Endothelial cell of umbilical vein (primary cell): ENCODE results near the gene FKBP7. TPM values are rescaled to one million over a fixed set of nuclear protein-coding genes. Genes with fewer than 3 reads are reported as not detected.
"Not testable (repeated sequence)": the region's sequence is repeated elsewhere in the genome, so short reads cannot be mapped to it uniquely, and the experiment has no call there.

ENCODE experiments used
- BruUV-seq: library from RNA; stranded (reverse); fragments of 400-500 nt; replicated peaks from 2 replicates; lab custom pipeline; 2021; lab: Mats Ljungman, UMichigan
- CTCF ChIA-PET: fragments of 300-600, 350-600 bp; sonication (Branson Sonifier 250); formaldehyde crosslinking; loops from one replicate; lab custom pipeline; 2021; ENCODE audit warnings: antibody characterized with exemption, inconsistent platforms; lab: Charles Lee
- POLR2A ChIA-PET: fragments of 300-600, 350-600 bp; sonication (Branson Sonifier 250); formaldehyde crosslinking; loops from one replicate; lab custom pipeline; 2021; ENCODE audit warnings: antibody characterized with exemption, inconsistent platforms; lab: Charles Lee
- DNase-seq: peaks from one replicate; pipeline ENCODE4 v3.0.0-alpha.2; 2011; ENCODE audit warnings: low read depth, low spot score
- FAIRE-seq: peaks from 2 replicates; lab custom pipeline; 2011; peaks lifted over from hg19 to GRCh38; lab: Jason Lieb, UNC
- H2AFZ ChIP-seq: 2 replicates; pipeline ENCODE4 v1.6.0; 2012; ENCODE audit warnings: low read depth, low read length, control low read depth, inconsistent platforms
- H3K27ac ChIP-seq: 2 replicates; pipeline ENCODE4 v1.5.1; 2011; ENCODE audit warnings: low read depth, mild to moderate bottlenecking, control low read depth, low read length, moderate library complexity; ENCODE audit not compliant: insufficient read depth
- H3K27me3 ChIP-seq, 2 experiments: 2 replicates each; pipeline versions ENCODE4 v1.6.0 to v1.6.1; 2011; ENCODE audit warnings: low read length in 2 of 2, mixed read lengths in 1 of 2; ENCODE audit not compliant: control insufficient read depth in 2 of 2, insufficient read depth in 2 of 2
- H3K36me3 ChIP-seq, 2 experiments: 2 replicates in 1 of 2; 3 replicates in 1 of 2; pipeline ENCODE4 v1.5.1; 2011; ENCODE audit warnings: low read length in 2 of 2, mild to moderate bottlenecking in 1 of 2, moderate library complexity in 1 of 2; ENCODE audit not compliant: control insufficient read depth in 2 of 2, insufficient read depth in 2 of 2; ENCODE audit errors: extremely low read depth in 1 of 2
- H3K4me1 ChIP-seq: 3 replicates; pipeline ENCODE4 v1.5.1; 2011; ENCODE audit warnings: mild to moderate bottlenecking, low read length; ENCODE audit not compliant: control insufficient read depth, insufficient read depth; ENCODE audit errors: extremely low read depth
- H3K4me2 ChIP-seq: 2 replicates; pipeline ENCODE4 v1.6.1; 2011; ENCODE audit warnings: low read length, control low read depth, mixed read lengths; ENCODE audit not compliant: insufficient read depth
- H3K4me3 ChIP-seq, 3 experiments: fragments of 200-600 bp in 1 of 3; sonication (generic), shearing (Covaris generic) in 1 of 3; replicated peaks in 1 of 3; 2 replicates each; pipeline ENCODE4 v1.5.1; 2011 to 2016; ENCODE audit warnings: control low read depth in 3 of 3, low read length in 3 of 3, mild to moderate bottlenecking in 2 of 3, inconsistent platforms in 1 of 3, low read depth in 1 of 3, moderate library complexity in 1 of 3; ENCODE audit not compliant: insufficient read depth in 1 of 3
- H3K79me2 ChIP-seq: 2 replicates; pipeline ENCODE4 v1.6.0; 2012; ENCODE audit warnings: low read length, inconsistent platforms; ENCODE audit not compliant: control insufficient read depth, insufficient read depth
- H3K9ac ChIP-seq: replicated peaks from 2 replicates; pipeline ENCODE3; 2011; ENCODE audit warnings: low read length, control low read depth; ENCODE audit not compliant: insufficient read depth; ENCODE audit errors: extremely low read depth
- H3K9me1 ChIP-seq: replicated peaks from 3 replicates; pipeline ENCODE4 v1.6.0; 2011; ENCODE audit warnings: mild to moderate bottlenecking, low read length; ENCODE audit not compliant: control insufficient read depth, insufficient read depth; ENCODE audit errors: extremely low read depth
- H3K9me3 ChIP-seq: replicated peaks from 2 replicates; pipeline ENCODE4 v1.5.1; 2012; ENCODE audit warnings: low read length, inconsistent platforms; ENCODE audit not compliant: control insufficient read depth, insufficient read depth
- H4K20me1 ChIP-seq: replicated peaks from 2 replicates; pipeline ENCODE3; 2011; ENCODE audit warnings: mild to moderate bottlenecking, low read length; ENCODE audit not compliant: control insufficient read depth, insufficient read depth; ENCODE audit errors: extremely low read depth
- CTCF ChIP-seq, 2 donors: IDR thresholded peaks; 1 replicate in 1 of 2; 2 replicates in 1 of 2; pipeline ENCODE4 v1.5.1; 2011; ENCODE audit warnings: low read length in 2 of 2, mild to moderate bottlenecking in 2 of 2, moderate library complexity in 2 of 2, control low read depth in 1 of 2, inconsistent platforms in 1 of 2, low read depth in 1 of 2; ENCODE audit not compliant: insufficient read depth in 1 of 2; ENCODE audit errors: extremely low read depth in 1 of 2
- FOS ChIP-seq: IDR thresholded peaks from 2 replicates; pipeline ENCODE4 v1.6.1; 2011; ENCODE audit warnings: mild to moderate bottlenecking, low read length, moderate library complexity, borderline replicate concordance; ENCODE audit not compliant: insufficient read depth
- MYC ChIP-seq: IDR thresholded peaks from one replicate; pipeline ENCODE4 v1.6.1; 2011; ENCODE audit warnings: mild to moderate bottlenecking, low read depth, low read length
- POLR2A ChIP-seq: IDR thresholded peaks from 2 replicates; pipeline ENCODE4 v1.6.1; 2012; ENCODE audit warnings: low read depth, mild to moderate bottlenecking, control low read depth, low read length
- POLR2AphosphoS5 ChIP-seq: IDR thresholded peaks from 2 replicates; pipeline ENCODE4 v1.6.1; 2012; ENCODE audit warnings: low read depth, mild to moderate bottlenecking, control low read depth, low read length, moderate library complexity; ENCODE audit not compliant: insufficient read depth
- dilution Hi-C: fragments of 300-500 bp; cut with MboI; formaldehyde crosslinking; loops from one replicate; pipeline ENCODE4 v1.15.0; 2019; ENCODE audit warnings: low sequenced_read_pairs; ENCODE audit not compliant: extremely low pct_ligation_motif_present
- intact Hi-C: fragments of 100-400 bp; cut with micrococcal nuclease; formaldehyde crosslinking; loops from one replicate; pipeline ENCODE4 v1.10.0; 2022
- polyA plus RNA-seq, 4 experiments: library from polyadenylated mRNA; depleted of rRNA in 3 of 4; stranded (reverse) in 3 of 4; unstranded in 1 of 4; fragments of >200 nt; gene quantifications; 2 replicates each; pipeline versions ENCODE4 v1.2.1 to v1.2.3, GENCODE V29; 2011 to 2012; ENCODE audit warnings: missing spikeins in 1 of 4
- total RNA-seq: library from RNA; stranded (reverse); gene quantifications from 2 replicates; pipeline ENCODE4 v1.2.3, GENCODE V29; 2021

FKBP7 gene
- total and polyA plus RNA-seq, 2 donors (not counting 3 experiments of a cell fraction or from before 2014, with no cell fraction given), result 11.2 to 20.5 TPM

GRCh38 chr2:178526256-178526655 lies 47.9 kb upstream of the FKBP7 start:
- no peak overlapping the region for H3K27ac ChIP-seq
- peaks cover 18% of the 10 kb centered on the region for H3K79me2 ChIP-seq
- no peak for TF ChIP-seq CTCF (IDR thresholded peaks at IDR 0.05; ENCODE audit: extremely low read depth in 1 of 2, insufficient read depth in 1 of 2, low read depth in 1 of 2, low read length in 2 of 2)
- no peak for TF ChIP-seq POLR2AphosphoS5
- TF ChIP-seq FOS, result no peak
- TF ChIP-seq MYC, result no peak
- TF ChIP-seq POLR2A, result no peak
- no peak overlapping the region for H3K4me2 ChIP-seq
- intact Hi-C loops (no loop called here), dilution Hi-C loops (no loop called here)
- no peaks in the 10 kb centered on the region for H3K36me3 ChIP-seq
- no peak overlapping the region for H2AFZ ChIP-seq
- H4K20me1 ChIP-seq, result no peaks in the 10 kb centered on the region
- H3K9me3 ChIP-seq, result no peaks in the 10 kb centered on the region
- DNase-seq (no peak), FAIRE-seq (no peak)
- ChIA-PET POLR2A (no interaction called here), CTCF (interaction anchor here (1.3 kb wide), 1 partner anchor 11 kb away, joined by 5 read pairs; no protein-coding TSS in a partner anchor)
- no peak overlapping the region for H3K4me3 ChIP-seq
- H3K4me1 ChIP-seq, result peaks cover 4% of the 10 kb centered on the region
- no TSS peak for BruUV-seq
- no peaks in the 10 kb centered on the region for H3K27me3 ChIP-seq
- H3K9ac ChIP-seq, result no peak overlapping the region
- no peaks in the 10 kb centered on the region for H3K9me1 ChIP-seq

- H3K4me2 ChIP-seq, H3K27ac ChIP-seq, H3K9me3 ChIP-seq, H3K36me3 ChIP-seq, H4K20me1 ChIP-seq, H3K4me1 ChIP-seq, POLR2A ChIA-PET, DNase-seq, H3K9me1 ChIP-seq, H3K27me3 ChIP-seq, intact Hi-C loops, H2AFZ ChIP-seq, dilution Hi-C loops, BruUV-seq, H3K4me3 ChIP-seq, H3K9ac ChIP-seq, FAIRE-seq: not testable (repeated sequence)
- peaks cover 18% of the 10 kb centered on the region for H3K79me2 ChIP-seq
- CTCF ChIA-PET, result interaction anchor here (1.3 kb wide), 1 partner anchor 12 kb away, joined by 5 read pairs; no protein-coding TSS in a partner anchor
Observed at GRCh38 chr2:178525460-178525859, 47.1 kb upstream of the FKBP7 start.

GRCh38 chr2:178525010-178525409 lies 46.6 kb upstream of the FKBP7 start:
- H3K4me1 ChIP-seq, result not testable (repeated sequence)

More at GRCh38 chr2:178525010-178525409, 46.6 kb upstream of the FKBP7 start:
- CTCF ChIA-PET, result interaction anchor here (1.3 kb wide), 1 partner anchor 12 kb away, joined by 5 read pairs; no protein-coding TSS in a partner anchor
- DNase-seq, dilution Hi-C loops, BruUV-seq, POLR2A ChIA-PET, H3K9ac ChIP-seq, H2AFZ ChIP-seq, H3K27me3 ChIP-seq, H3K27ac ChIP-seq, H3K4me2 ChIP-seq, intact Hi-C loops, H3K4me3 ChIP-seq, H3K9me3 ChIP-seq, FAIRE-seq, H3K9me1 ChIP-seq, H4K20me1 ChIP-seq, H3K36me3 ChIP-seq: not testable (repeated sequence)
- H3K79me2 ChIP-seq, result peaks cover 18% of the 10 kb centered on the region
